ENCODE measurements around the gene CD83. TPM values are rescaled to one million over a fixed set of nuclear protein-coding genes. Genes with fewer than 3 reads are reported as not detected.

The CD83 gene
- total and polyA plus RNA-seq, 2 experiments from 2014 or later: 6.2 to 6.6 TPM

- no peak overlapping the region for H3K4me3 ChIP-seq
- no peaks in the 10 kb centered on the region for H4K20me1 ChIP-seq (ENCODE audit: insufficient read depth, poor library complexity, severe bottlenecking)
- DNase-seq (ENCODE audit: low spot score): no peak
- no peak overlapping the region for H3K4me2 ChIP-seq
- H3K36me3 ChIP-seq (replicated peaks; ENCODE audit: insufficient read depth, low read depth): no peaks in the 10 kb centered on the region
- WGBS (ENCODE audit: low lambda C conversion rate, missing lambda C conversion rate): 88% methylated on average over 4 of the region's 4 CpGs
- H3K27me3 ChIP-seq: no peaks in the 10 kb centered on the region
- H3K9me2 ChIP-seq (replicated peaks; ENCODE audit: insufficient read depth): no peaks in the 10 kb centered on the region
- H3K4me1 ChIP-seq (ENCODE audit: insufficient read depth): no peaks in the 10 kb centered on the region
- TF ChIP-seq EZH2 (IDR thresholded peaks at IDR 0.05; ENCODE audit: borderline replicate concordance) (no peak), EZH2phosphoT487 (IDR thresholded peaks at IDR 0.05; ENCODE audit: low read depth, severe bottlenecking, unreplicated experiment) (no peak)
- TF ChIP-seq, protein P1, sequence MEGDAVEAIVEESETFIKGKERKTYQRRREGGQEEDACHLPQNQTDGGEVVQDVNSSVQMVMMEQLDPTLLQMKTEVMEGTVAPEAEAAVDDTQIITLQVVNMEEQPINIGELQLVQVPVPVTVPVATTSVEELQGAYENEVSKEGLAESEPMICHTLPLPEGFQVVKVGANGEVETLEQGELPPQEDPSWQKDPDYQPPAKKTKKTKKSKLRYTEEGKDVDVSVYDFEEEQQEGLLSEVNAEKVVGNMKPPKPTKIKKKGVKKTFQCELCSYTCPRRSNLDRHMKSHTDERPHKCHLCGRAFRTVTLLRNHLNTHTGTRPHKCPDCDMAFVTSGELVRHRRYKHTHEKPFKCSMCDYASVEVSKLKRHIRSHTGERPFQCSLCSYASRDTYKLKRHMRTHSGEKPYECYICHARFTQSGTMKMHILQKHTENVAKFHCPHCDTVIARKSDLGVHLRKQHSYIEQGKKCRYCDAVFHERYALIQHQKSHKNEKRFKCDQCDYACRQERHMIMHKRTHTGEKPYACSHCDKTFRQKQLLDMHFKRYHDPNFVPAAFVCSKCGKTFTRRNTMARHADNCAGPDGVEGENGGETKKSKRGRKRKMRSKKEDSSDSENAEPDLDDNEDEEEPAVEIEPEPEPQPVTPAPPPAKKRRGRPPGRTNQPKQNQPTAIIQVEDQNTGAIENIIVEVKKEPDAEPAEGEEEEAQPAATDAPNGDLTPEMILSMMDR (IDR thresholded peaks at IDR 0.05; ENCODE audit: poor library complexity): no peak
- H3K9me3 ChIP-seq (ENCODE audit: low read depth): peaks cover 11% of the 10 kb centered on the region
- H2AFZ ChIP-seq: no peak overlapping the region
- H3K27ac ChIP-seq: no peak overlapping the region
- H3K79me2 ChIP-seq: no peaks in the 10 kb centered on the region
These were observed 49.3 kb downstream of the CD83 start for GRCh38 chr6:14166839-14167238.

DNA sequence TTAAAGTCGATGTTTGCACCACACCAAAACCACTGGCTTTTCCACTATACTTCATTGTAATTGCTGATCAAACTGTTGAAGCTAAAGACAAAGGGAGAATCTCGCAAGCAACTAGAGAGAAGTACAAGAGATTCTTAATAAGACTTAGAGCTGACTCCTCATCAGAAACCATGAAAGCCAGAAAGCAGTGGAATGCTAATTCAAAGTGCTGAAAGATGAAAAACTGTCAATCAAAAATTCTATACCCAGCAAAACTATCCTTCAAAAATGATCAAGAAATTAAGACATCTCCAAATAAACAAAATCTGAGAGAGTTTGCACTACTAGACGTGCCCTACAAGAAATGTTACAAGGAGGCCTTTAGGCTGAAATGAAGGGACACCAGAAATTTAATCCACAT, 52.6 kb downstream of the CD83 start:
- H3K4me1 ChIP-seq (ENCODE audit: insufficient read depth): no peaks in the 10 kb centered on the region
- no peak overlapping the region for H2AFZ ChIP-seq
- no peak overlapping the region for H3K4me3 ChIP-seq
- no peak for DNase-seq (ENCODE audit: low spot score)
- no peak overlapping the region for H3K27ac ChIP-seq
- 75% methylated on average over 3 of the region's 3 CpGs for WGBS (ENCODE audit: low lambda C conversion rate, missing lambda C conversion rate)
- H3K4me2 ChIP-seq: no peak overlapping the region
- no peaks in the 10 kb centered on the region for H3K27me3 ChIP-seq
- H3K9me3 ChIP-seq (ENCODE audit: low read depth): peaks cover 14% of the 10 kb centered on the region
- H3K36me3 ChIP-seq (replicated peaks; ENCODE audit: insufficient read depth, low read depth): no peaks in the 10 kb centered on the region
- no peaks in the 10 kb centered on the region for H4K20me1 ChIP-seq (ENCODE audit: insufficient read depth, poor library complexity, severe bottlenecking)
- no peaks in the 10 kb centered on the region for H3K79me2 ChIP-seq
- no peak for TF ChIP-seq EZH2 (IDR thresholded peaks at IDR 0.05; ENCODE audit: borderline replicate concordance)
- TF ChIP-seq EZH2phosphoT487 (IDR thresholded peaks at IDR 0.05; ENCODE audit: low read depth, severe bottlenecking, unreplicated experiment): no peak
- TF ChIP-seq, protein P1 (IDR thresholded peaks at IDR 0.05; ENCODE audit: poor library complexity): no peak
- no peaks in the 10 kb centered on the region for H3K9me2 ChIP-seq (replicated peaks; ENCODE audit: insufficient read depth)

DNA sequence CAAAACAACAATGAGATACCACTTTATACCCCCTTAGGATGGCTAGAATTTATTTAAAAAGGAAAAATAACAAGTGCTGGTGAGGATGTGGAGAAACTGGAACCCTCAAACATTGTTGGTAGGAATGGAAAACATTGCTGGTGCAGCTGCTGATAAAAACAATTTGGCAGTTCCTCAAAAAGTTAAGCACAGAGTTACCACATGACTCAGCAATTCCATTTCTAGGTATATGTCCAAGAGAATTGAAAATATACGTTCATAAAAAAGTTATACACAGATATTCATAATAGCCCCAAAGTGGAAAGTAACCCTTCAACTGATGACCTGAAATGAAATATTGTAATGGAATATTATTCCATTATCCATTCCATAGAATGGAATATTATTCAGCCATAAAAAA, 55.0 kb downstream of the CD83 start:
- Histone ChIP-seq H3K9me2 (replicated peaks; ENCODE audit: insufficient read depth) (no peaks in the 10 kb centered on the region), H3K27ac (no peak overlapping the region), H3K9me3 (ENCODE audit: low read depth) (peaks cover 14% of the 10 kb centered on the region), H3K27me3 (no peaks in the 10 kb centered on the region), H3K4me3 (no peak overlapping the region), H3K4me1 (ENCODE audit: insufficient read depth) (no peaks in the 10 kb centered on the region), H2AFZ (no peak overlapping the region), H3K36me3 (replicated peaks; ENCODE audit: insufficient read depth, low read depth) (no peaks in the 10 kb centered on the region), H4K20me1 (ENCODE audit: insufficient read depth, poor library complexity, severe bottlenecking) (no peaks in the 10 kb centered on the region), H3K4me2 (no peak overlapping the region), H3K79me2 (no peaks in the 10 kb centered on the region)
- WGBS (ENCODE audit: low lambda C conversion rate, missing lambda C conversion rate): 83% methylated on average over 1 of the region's 1 CpG
- DNase-seq (ENCODE audit: low spot score): no peak
- TF ChIP-seq, protein P1 (IDR thresholded peaks at IDR 0.05; ENCODE audit: poor library complexity): no peak
- TF ChIP-seq EZH2phosphoT487 (IDR thresholded peaks at IDR 0.05; ENCODE audit: low read depth, severe bottlenecking, unreplicated experiment) (no peak), EZH2 (IDR thresholded peaks at IDR 0.05; ENCODE audit: borderline replicate concordance) (no peak)

DNA sequence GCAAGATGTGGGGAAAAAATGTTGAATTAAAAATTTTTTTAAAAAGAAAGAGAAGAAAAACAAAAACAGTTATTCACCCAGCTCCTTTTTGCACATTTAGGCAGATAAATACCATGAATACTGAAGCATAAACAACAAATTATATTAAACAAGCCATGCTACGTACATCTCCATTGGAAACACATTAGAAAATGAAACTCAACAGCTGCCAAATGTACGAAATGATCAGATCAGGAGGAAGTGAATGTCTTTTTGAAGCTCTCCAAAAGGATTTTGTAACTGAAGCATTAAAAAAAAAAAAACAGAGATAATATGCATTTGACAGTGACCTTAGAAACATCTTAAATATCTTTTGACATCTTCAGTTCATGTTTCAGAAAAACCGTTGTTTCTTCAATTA, 56.7 kb downstream of the CD83 start:
- no peak for DNase-seq (ENCODE audit: low spot score)
- 83% methylated on average over 3 of the region's 3 CpGs for WGBS (ENCODE audit: low lambda C conversion rate, missing lambda C conversion rate)
- Histone ChIP-seq H3K9me2 (replicated peaks; ENCODE audit: insufficient read depth) (no peaks in the 10 kb centered on the region), H3K4me2 (no peak overlapping the region), H2AFZ (no peak overlapping the region), H3K36me3 (replicated peaks; ENCODE audit: insufficient read depth, low read depth) (no peaks in the 10 kb centered on the region), H3K4me1 (ENCODE audit: insufficient read depth) (no peaks in the 10 kb centered on the region), H3K4me3 (no peak overlapping the region), H3K27ac (no peak overlapping the region), H3K9me3 (ENCODE audit: low read depth) (peaks cover 14% of the 10 kb centered on the region), H4K20me1 (ENCODE audit: insufficient read depth, poor library complexity, severe bottlenecking) (no peaks in the 10 kb centered on the region), H3K79me2 (no peaks in the 10 kb centered on the region), H3K27me3 (no peaks in the 10 kb centered on the region)
- TF ChIP-seq, protein P1 (IDR thresholded peaks at IDR 0.05; ENCODE audit: poor library complexity): no peak
- no peak for TF ChIP-seq EZH2phosphoT487 (IDR thresholded peaks at IDR 0.05; ENCODE audit: low read depth, severe bottlenecking, unreplicated experiment)
- no peak for TF ChIP-seq EZH2 (IDR thresholded peaks at IDR 0.05; ENCODE audit: borderline replicate concordance)

Data from hepatocyte (in vitro differentiated cells).